OCI-LY1 (cell line): ENCODE data around the gene OPRD1.

ENCODE experiments used
- EZH2 ChIP-seq: fragments of 200-600 bp; sonication (generic), shearing (Covaris generic); IDR thresholded peaks from 2 replicates; pipeline ENCODE4 v1.8.0; 2017; ENCODE audit warnings: borderline replicate concordance, mixed run types, mild to moderate bottlenecking, antibody characterized with exemption, low read length, moderate library complexity, mixed read lengths
- TF ChIP-seq, protein P1 (sequence below): fragments of 200-600 bp; sonication (generic), shearing (Covaris generic); IDR thresholded peaks from 2 replicates; pipeline ENCODE4 v1.5.1; 2017; ENCODE audit warnings: mild to moderate bottlenecking, antibody characterized with exemption, low read length, moderate library complexity, mixed read lengths

DNA sequence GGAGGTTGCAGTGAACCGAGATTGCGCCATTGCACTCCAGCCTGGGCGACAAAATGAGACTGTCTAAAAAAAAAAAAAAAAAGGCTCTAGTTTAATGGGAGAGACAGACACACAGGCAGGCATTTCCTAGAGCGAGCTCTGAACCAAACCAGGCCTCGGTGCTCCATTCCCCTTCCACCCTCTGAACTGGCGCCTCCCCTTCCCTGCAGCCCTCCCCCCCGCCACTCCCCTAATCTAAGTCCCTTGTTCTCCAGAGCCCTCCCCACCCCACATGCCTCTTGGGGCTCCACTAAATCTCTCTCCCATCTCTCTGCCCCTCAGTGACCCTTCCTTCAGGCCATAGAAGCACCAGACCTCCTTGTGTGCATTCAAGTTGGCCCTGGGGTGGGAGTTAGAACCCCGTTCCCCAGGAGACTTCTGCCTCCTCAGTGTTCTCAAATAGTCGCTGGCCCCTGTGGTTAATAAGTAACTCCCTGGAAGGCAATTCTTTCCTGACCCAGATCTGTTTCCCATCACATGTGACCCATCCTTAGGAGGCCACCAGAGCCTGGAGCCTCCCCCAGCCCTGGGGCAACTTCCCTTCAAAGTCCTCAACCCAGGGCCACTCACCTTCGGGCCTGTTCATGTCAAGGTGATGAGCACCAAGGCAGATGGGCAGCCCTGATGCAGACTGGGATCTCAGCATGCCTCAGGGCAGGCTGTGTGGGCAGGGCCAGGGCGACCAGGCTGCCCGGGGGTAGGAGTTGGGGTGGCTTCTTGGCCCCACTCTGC is 59.8 kb downstream of the OPRD1 start:
- TF ChIP-seq, protein P1, sequence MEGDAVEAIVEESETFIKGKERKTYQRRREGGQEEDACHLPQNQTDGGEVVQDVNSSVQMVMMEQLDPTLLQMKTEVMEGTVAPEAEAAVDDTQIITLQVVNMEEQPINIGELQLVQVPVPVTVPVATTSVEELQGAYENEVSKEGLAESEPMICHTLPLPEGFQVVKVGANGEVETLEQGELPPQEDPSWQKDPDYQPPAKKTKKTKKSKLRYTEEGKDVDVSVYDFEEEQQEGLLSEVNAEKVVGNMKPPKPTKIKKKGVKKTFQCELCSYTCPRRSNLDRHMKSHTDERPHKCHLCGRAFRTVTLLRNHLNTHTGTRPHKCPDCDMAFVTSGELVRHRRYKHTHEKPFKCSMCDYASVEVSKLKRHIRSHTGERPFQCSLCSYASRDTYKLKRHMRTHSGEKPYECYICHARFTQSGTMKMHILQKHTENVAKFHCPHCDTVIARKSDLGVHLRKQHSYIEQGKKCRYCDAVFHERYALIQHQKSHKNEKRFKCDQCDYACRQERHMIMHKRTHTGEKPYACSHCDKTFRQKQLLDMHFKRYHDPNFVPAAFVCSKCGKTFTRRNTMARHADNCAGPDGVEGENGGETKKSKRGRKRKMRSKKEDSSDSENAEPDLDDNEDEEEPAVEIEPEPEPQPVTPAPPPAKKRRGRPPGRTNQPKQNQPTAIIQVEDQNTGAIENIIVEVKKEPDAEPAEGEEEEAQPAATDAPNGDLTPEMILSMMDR, result no peak
- no peak for TF ChIP-seq EZH2
